SIG-M5 (cell line): ENCODE measurements around the gene RNF157.

ENCODE experiments used
- DNase-seq: peaks from one replicate; lab custom pipeline; 2025; lab: John Stamatoyannopoulos, UW

The RNF157 gene

DNA sequence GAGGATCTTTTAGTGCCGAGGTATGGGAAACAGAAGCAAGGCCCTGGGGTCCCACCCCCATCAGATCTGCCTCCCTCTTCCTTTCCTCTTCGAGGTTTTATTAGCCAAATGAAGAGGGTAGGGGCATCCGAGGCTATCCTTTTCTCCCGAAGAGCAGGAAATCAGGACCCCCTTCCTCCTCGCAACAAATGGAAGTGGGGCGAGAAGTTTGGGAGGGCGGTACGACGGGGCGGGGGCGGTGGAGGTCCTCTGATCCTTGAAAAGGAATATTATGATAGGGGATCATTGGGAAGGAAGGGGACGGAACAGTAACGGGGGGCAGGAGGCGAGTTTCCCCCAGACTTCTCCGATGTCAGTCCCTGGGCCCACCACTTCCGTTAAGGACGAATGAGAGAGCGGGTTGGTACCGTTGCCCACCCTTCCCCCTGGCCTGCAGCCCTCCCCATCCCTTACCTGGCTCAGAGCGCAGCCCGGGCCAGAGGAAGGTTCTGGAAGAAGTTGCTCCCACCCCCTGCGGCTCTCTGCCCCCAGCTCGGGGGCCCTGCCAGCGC is 99.6 kb downstream of the RNF157 start:
- no peak for DNase-seq

GRCh38 chr17:76139801-76140660 is 100.3 kb downstream of the RNF157 start:
- no peak for DNase-seq

GRCh38 chr17:76138896-76139752 is 101.2 kb downstream of the RNF157 start:
- no peak for DNase-seq

GRCh38 chr17:76138234-76138895 is 101.9 kb downstream of the RNF157 start:
- DNase-seq, result no peak

DNA sequence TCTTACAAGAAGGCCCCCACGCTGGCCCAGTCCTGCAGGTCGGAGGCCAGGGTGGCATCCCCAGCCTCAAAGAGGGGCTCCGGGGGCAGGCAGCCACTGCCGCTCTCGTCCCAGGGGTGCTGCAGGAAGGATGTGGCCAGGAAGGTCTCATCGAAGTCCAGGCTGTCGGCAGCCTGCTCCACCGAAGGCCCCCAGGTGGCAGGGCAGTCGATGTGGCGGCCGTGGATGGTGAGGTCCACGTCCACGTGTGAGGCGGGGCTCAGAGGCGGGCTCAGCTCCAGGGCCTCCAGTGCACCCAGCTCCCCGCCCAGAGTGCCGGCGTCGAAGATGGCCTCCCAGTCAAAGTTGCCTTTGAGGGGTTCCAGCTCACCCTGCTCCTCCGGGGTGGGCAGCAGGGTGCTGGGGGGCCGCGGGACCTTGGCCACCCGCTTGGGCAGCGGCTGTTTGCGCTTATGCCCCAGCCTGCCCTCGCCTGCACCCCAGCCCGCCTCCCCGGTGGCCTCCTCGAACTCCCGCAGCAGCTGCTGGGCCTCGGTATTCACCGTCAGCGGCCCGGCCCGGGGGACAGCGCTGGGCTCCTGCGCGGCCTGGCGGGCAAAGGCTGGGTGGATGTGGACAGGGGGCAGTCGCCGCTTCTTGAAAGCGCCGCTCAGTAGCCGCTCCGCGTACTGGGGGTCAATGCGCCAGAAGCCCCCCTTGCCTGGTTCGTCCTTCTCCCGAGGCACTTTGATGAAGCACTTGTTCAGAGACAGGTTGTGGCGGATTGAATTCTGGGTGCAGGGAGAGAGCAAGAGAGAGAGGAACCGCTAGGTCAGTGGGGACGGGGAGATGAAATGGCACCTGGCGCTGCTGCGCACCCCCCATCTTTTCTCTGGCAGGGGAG is 102.7 kb downstream of the RNF157 start:
- no peak for DNase-seq

GRCh38 chr17:76137001-76137350 is 103.3 kb downstream of the RNF157 start:
- DNase-seq, result no peak

GRCh38 chr17:76136276-76137000 is 103.9 kb downstream of the RNF157 start:
- DNase-seq, result no peak

DNA sequence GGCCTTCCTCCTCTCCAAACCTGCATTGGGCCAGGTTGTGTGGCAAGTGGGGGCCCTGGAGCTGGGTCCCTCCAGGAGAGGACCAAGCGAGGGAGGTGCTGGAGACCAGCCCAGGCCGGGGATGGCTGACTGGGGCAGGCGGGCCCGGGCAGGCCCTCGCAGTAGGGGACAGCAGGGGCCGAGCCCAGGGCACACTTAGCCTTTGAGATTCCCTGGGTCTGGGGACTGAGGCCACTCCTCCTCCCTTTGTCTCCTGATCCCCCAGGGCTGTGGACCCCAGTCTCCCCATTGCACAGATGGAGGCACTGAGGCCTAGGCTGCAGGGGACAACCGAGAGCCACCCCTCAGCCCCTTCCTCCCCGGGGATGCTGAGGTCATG is 104.5 kb downstream of the RNF157 start:
- DNase-seq, result no peak

DNA sequence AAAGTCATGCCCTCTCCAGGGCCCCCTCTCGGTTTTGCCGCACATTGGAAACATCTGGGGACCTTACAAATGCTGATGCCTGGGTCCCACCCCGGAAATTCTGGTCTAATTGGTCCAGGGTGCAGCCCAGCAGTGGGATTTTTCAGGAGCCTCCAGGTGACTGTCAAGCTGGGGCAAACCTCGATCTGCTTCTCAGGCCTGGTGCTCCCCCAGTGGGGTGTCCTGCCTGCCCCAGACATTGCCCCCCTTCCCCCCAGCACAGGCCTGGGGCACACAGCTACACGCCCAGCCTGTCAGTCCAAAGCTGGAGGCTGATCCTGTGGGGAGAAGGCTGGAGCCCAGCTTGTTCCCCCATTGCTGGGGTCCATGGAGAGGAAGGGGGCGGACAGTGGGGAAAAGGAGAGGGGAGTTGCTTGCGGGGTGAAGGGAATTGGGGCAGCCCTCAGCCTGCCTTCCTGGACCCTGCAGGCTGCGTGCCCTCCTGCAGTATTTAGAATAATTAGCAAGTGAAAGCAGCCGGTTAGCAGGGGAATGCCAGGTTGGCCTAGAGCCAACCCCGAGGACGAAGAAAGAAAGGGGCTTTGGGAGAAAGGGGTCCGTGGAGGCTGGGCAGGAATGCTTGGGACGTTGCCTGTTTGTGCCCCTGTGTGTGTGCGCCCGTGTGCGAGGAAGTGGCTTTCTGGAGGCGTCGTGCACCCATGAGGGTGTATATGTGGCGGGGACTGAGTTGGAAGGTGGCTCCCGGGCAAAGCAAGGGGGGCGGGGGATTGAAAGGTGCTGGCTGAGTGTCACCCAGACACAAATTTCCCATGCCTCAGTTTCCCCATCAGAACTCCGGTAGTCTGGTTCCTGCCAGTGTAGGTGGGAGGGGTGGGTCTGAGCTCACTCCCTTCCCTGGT is 105.1 kb downstream of the RNF157 start:
- no peak for DNase-seq

- DNase-seq, result no peak
These were observed 107.5 kb downstream of the RNF157 start for GRCh38 chr17:76132574-76133338.

DNA sequence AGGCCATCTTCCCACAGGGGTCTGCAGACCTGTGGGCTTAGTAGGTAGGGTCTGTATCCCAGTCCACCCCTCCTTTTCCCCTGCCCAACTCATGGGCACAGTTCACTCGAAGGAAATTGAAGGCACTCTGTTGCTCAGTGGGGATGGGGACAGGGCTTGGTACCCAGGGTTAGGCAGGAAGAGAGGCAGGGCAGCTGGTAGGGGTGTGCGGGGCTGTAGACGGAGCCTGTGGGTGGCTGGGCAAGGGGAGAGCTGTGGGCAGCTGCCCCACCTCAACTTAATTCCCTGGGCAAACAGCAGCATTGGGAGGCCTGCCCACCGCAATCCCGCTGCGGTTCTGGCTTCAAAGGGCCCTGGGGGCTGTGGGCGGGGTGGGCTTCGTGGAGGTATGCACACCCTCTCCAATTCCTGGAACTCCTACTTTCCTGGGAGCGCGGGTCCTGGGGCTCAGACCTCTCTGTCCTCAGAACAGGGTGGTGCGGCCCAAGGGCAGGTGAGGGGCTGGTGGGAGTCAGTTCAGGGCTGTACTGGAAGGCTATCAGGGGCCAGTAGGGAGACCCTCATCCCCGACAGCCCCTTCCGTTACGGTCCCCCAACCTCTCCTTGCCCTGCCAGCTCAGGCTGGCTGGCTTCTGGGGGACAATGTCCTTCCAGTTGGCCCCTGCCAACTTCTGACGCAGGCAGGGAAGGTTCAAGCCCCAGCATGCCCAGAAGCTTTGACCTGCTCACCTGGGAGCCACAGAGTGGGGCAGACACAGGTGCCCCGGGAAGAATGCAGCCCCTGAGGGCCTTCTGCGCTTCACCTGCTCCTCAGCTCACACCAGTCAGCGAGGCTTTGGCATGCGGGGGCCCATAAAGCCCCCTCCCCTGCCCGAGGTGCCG is 108.4 kb downstream of the RNF157 start:
- DNase-seq, result no peak

- DNase-seq, result no peak
These were observed 109.1 kb downstream of the RNF157 start for GRCh38 chr17:76131051-76131691.

- DNase-seq, result no peak
These were observed 109.8 kb downstream of the RNF157 start for GRCh38 chr17:76130473-76130872.

GRCh38 chr17:76125922-76126321 is 114.4 kb downstream of the RNF157 start:
- no peak for DNase-seq

GRCh38 chr17:76125391-76125675 is 115.0 kb downstream of the RNF157 start:
- no peak for DNase-seq

GRCh38 chr17:76124582-76125390 is 115.5 kb downstream of the RNF157 start:
- DNase-seq, result no peak
